GM12801 (cell line): ENCODE data around the gene BMPR1B.

Source experiments
- CTCF ChIP-seq: IDR thresholded peaks from one replicate; pipeline ENCODE4 v1.5.1; 2011; ENCODE audit warnings: control low read depth; ENCODE audit not compliant: insufficient read length; ENCODE audit errors: extremely low read depth

The BMPR1B gene

GRCh38 chr4:95087657-95088455 lies 330.1 kb downstream of the BMPR1B start:
- no peak for TF ChIP-seq CTCF

- no peak for TF ChIP-seq CTCF
Observed at GRCh38 chr4:95091272-95091671, 333.5 kb downstream of the BMPR1B start.

GRCh38 chr4:95092766-95093165 lies 335.0 kb downstream of the BMPR1B start:
- TF ChIP-seq CTCF: no peak

GRCh38 chr4:95093460-95093859 lies 335.7 kb downstream of the BMPR1B start:
- no peak for TF ChIP-seq CTCF

GRCh38 chr4:95093936-95094929 lies 336.5 kb downstream of the BMPR1B start:
- TF ChIP-seq CTCF: no peak

GRCh38 chr4:95095348-95095974 lies 337.7 kb downstream of the BMPR1B start:
- no peak for TF ChIP-seq CTCF
